ENCODE measurements around the gene NLGN4Y. TPM values are rescaled to one million over a fixed set of nuclear protein-coding genes. Genes with fewer than 3 reads are reported as not detected.

NLGN4Y gene
- total RNA-seq, 2 donors from 2014 or later, result not detected

GRCh38 chrY:14793674-14794073 lies 269.3 kb downstream of the NLGN4Y start:
- no peak for DNase-seq
- no peak overlapping the region for H3K27ac ChIP-seq
- H3K9me3 ChIP-seq, result no peaks in the 10 kb centered on the region
- TF ChIP-seq POLR2A (IDR thresholded peaks at IDR 0.05) (no peak), CTCF (IDR thresholded peaks at IDR 0.05) (no peak)
- no peaks in the 10 kb centered on the region for H3K27me3 ChIP-seq
- no peaks in the 10 kb centered on the region for H3K36me3 ChIP-seq (replicated peaks in 1 of 2; ENCODE audit: insufficient read depth in 1 of 2, low read depth in 2 of 2)
- H3K4me1 ChIP-seq, result no peaks in the 10 kb centered on the region
- intact Hi-C loops (cut with DNase I), result no loop called here
- ATAC-seq, result no peak
- H3K4me3 ChIP-seq, result no peak overlapping the region
- WGBS, 2 donors, result 80 to 86% methylated on average over 11 of the region's 11 CpGs

- DNase-seq, result no peak
- H3K27ac ChIP-seq, result no peak overlapping the region
- no peak overlapping the region for H3K4me3 ChIP-seq
- no peaks in the 10 kb centered on the region for H3K36me3 ChIP-seq (replicated peaks in 1 of 2; ENCODE audit: insufficient read depth in 1 of 2, low read depth in 2 of 2)
- WGBS, 2 donors, result 39% methylated on average over 2 of the region's 2 CpGs
- no peaks in the 10 kb centered on the region for H3K9me3 ChIP-seq
- H3K27me3 ChIP-seq, result no peaks in the 10 kb centered on the region
- no peaks in the 10 kb centered on the region for H3K4me1 ChIP-seq
- TF ChIP-seq POLR2A (IDR thresholded peaks at IDR 0.05) (no peak), CTCF (IDR thresholded peaks at IDR 0.05) (no peak)
- intact Hi-C loops (cut with DNase I), result no loop called here
- no peak for ATAC-seq
Observed at GRCh38 chrY:14798010-14798409, 273.7 kb downstream of the NLGN4Y start.

- Histone ChIP-seq H3K36me3 (replicated peaks in 1 of 2; ENCODE audit: insufficient read depth in 1 of 2, low read depth in 2 of 2) (no peaks in the 10 kb centered on the region), H3K4me3 (no peak overlapping the region), H3K4me1 (no peaks in the 10 kb centered on the region), H3K27me3 (no peaks in the 10 kb centered on the region), H3K27ac (no peak overlapping the region), H3K9me3 (no peaks in the 10 kb centered on the region)
- ATAC-seq (no peak), DNase-seq (no peak)
- intact Hi-C loops (cut with DNase I), result no loop called here
- 38 to 39% methylated on average over 2 of the region's 2 CpGs for WGBS, 2 donors
- TF ChIP-seq CTCF (IDR thresholded peaks at IDR 0.05) (no peak), POLR2A (IDR thresholded peaks at IDR 0.05) (no peak)
Observed at GRCh38 chrY:14801096-14801495, 276.8 kb downstream of the NLGN4Y start.

- Histone ChIP-seq H3K36me3 (replicated peaks in 1 of 2; ENCODE audit: insufficient read depth in 1 of 2, low read depth in 2 of 2) (no peaks in the 10 kb centered on the region), H3K4me1 (no peaks in the 10 kb centered on the region), H3K27me3 (no peaks in the 10 kb centered on the region), H3K9me3 (no peaks in the 10 kb centered on the region), H3K27ac (no peak overlapping the region), H3K4me3 (no peak overlapping the region)
- 68 to 76% methylated on average over 3 of the region's 3 CpGs for WGBS, 2 donors
- intact Hi-C loops (cut with DNase I), result no loop called here
- TF ChIP-seq POLR2A (IDR thresholded peaks at IDR 0.05), result no peak
- no peak for TF ChIP-seq CTCF (IDR thresholded peaks at IDR 0.05)
- DNase-seq (no peak), ATAC-seq (no peak)
Observed at GRCh38 chrY:14802125-14802524, 277.8 kb downstream of the NLGN4Y start.

- Histone ChIP-seq H3K27me3 (no peaks in the 10 kb centered on the region), H3K27ac (no peak overlapping the region), H3K4me1 (no peaks in the 10 kb centered on the region), H3K36me3 (replicated peaks in 1 of 2; ENCODE audit: insufficient read depth in 1 of 2, low read depth in 2 of 2) (no peaks in the 10 kb centered on the region), H3K4me3 (no peak overlapping the region), H3K9me3 (no peaks in the 10 kb centered on the region)
- no peak for ATAC-seq
- no peak for DNase-seq
- intact Hi-C loops (cut with DNase I), result no loop called here
- TF ChIP-seq CTCF (IDR thresholded peaks at IDR 0.05) (no peak), POLR2A (IDR thresholded peaks at IDR 0.05) (no peak)
Observed at GRCh38 chrY:14804041-14804440, 279.7 kb downstream of the NLGN4Y start.
